Retinal pigment epithelial cell (primary cell): ENCODE data around the gene RXRA.

Experiments used
- DNase-seq: peaks from one replicate; pipeline ENCODE4 v3.0.0-alpha.2; 2010; ENCODE audit warnings: low read depth
- H3K4me3 ChIP-seq: 2 replicates; pipeline ENCODE4 v1.5.1; 2011; ENCODE audit warnings: mild to moderate bottlenecking, low read length, control low read depth, moderate library complexity
- TF ChIP-seq, protein P1 (sequence below): conservative IDR thresholded peaks from 2 replicates; pipeline ENCODE4 v1.5.1; 2011; ENCODE audit warnings: low read depth, low read length, control low read depth, inconsistent platforms

RXRA gene

DNA sequence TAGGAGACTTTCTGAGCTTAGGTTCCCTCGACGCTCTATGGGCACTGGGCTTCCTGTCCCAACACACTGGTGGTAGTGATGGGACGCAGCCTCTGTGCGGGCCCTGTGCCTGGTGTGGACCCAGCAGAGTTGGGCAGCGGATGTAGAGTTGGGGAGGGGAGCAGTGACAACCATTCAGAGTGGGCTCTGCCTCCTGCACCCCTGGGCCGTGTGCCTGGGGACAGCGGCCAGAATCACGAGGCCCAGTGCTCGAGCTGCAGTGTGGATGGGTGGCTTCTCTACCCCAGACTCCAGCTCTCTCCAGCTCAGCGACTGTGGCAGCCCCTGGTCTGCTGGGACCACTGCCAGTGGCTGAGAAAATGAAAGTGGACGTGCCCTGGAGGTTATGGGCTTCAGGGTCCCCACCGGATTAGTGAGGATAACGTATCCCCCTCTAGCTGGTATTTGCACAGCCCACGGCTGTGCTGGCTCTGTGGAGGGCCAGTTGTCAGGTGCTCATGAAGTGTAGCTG is 18.6 kb downstream of the RXRA start:
- no peak overlapping the region for H3K4me3 ChIP-seq
- DNase-seq: no peak
- TF ChIP-seq, protein P1, sequence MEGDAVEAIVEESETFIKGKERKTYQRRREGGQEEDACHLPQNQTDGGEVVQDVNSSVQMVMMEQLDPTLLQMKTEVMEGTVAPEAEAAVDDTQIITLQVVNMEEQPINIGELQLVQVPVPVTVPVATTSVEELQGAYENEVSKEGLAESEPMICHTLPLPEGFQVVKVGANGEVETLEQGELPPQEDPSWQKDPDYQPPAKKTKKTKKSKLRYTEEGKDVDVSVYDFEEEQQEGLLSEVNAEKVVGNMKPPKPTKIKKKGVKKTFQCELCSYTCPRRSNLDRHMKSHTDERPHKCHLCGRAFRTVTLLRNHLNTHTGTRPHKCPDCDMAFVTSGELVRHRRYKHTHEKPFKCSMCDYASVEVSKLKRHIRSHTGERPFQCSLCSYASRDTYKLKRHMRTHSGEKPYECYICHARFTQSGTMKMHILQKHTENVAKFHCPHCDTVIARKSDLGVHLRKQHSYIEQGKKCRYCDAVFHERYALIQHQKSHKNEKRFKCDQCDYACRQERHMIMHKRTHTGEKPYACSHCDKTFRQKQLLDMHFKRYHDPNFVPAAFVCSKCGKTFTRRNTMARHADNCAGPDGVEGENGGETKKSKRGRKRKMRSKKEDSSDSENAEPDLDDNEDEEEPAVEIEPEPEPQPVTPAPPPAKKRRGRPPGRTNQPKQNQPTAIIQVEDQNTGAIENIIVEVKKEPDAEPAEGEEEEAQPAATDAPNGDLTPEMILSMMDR: no peak

DNA sequence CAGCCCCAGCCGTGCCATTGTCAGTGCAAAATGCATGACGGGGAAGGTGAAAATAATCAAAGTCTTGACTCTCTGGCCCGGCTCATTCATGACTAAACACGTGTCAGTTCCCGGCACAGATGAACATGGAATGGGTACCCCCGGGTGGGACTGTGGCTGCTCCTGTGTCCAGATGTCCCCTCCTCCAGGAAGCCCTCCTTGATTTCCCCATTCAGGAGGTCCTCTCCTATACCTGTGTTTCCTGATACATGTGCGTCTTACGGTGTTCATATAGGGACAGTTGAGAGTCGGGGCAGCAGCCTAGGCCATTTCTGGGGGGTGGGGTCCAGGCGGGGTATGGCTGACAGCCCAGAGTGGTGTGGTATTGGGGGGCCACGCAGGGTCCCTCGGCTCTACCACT is 19.5 kb downstream of the RXRA start:
- TF ChIP-seq, protein P1: no peak
- no peak for DNase-seq
- no peak overlapping the region for H3K4me3 ChIP-seq

DNA sequence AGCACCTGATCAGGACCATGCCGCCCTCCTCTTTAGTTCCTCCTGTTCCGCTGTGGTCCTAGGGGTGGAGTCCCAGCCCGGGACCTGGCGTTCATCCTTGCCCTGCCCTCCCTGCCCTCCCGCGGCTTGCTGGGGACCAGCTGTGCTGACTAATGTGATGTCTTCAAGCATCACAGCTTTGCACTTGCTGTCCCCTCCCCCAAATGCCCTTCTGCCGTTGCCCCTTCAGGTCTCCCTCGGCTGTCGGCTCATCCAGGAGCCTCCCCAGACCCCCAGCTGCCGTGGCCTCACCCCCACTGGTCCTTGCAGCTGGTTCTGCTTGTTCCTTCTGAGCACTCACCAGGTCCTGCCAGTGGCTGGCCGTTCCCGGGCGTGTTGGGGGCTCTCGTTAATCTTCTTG is 19.9 kb downstream of the RXRA start:
- DNase-seq: no peak
- no peak overlapping the region for H3K4me3 ChIP-seq
- TF ChIP-seq, protein P1: no peak

GRCh38 chr9:134346840-134347583 is 20.8 kb downstream of the RXRA start:
- DNase-seq: no peak
- TF ChIP-seq, protein P1: no peak
- H3K4me3 ChIP-seq: no peak overlapping the region

DNA sequence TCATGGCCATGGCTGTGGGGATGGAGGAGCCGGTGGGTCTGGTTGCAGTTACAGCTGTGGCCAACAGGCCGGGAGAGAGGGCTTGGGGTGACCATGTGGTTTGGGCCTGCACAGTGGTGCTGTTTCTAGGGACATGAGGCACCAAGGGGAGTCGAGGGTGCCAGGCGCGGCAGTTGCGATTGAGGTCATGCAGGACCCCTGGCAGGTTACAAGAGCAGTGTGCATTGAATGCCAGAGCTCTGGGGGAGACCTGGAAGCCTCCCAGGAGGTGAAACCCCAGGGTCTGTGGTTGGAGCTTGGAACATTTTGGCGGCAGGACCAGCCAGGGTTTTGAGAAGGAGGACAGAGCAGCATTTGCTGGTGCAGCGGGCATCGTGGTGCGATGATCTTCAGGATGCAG is 21.7 kb downstream of the RXRA start:
- H3K4me3 ChIP-seq: no peak overlapping the region
- TF ChIP-seq, protein P1: no peak
- DNase-seq: no peak

DNA sequence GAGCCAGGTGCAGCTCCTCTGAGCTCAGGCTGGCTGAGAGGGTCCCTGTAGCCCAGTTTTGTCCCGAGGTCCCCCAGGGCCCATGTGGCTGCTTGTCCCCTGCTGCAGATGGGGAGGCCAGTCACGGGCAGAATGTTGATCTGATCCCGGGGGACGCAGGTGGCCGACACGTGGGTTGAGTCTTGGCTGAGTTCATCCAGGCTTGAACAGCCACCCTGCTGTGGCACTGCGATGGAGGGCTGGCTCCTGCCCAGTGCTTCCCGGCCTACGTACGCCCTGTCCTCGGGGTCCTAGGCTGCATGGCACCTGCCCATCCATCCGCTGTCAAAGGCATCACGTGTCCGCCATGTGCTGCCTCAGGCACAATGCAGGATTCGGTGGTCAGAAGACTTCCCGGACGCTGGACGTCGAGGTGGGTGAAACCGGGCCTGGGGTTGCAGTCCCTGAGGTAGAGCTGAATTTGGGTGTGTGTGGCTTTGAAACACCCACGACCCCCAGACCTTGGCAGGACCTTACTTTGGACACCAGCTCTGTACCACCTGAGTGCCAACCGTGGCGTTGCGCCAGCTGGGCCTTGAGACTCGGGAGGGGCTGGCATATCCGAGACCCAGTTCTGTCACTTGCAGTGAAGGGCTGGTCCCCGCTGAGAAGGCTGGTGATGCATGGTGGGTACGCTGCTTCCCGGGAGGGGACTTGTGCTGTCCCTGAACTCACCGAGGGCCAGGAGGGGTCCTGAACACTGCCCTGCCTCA is 22.3 kb downstream of the RXRA start:
- DNase-seq: no peak
- TF ChIP-seq, protein P1: no peak
- H3K4me3 ChIP-seq: no peak overlapping the region
